Neural cell (in vitro differentiated cells): ENCODE data around the gene PRR5L. TPM values are rescaled to one million over a fixed set of nuclear protein-coding genes. Genes with fewer than 3 reads are reported as not detected.

Experiments used
- H2AFZ ChIP-seq: fragments of 200-600, 300-800 bp; sonication (generic), shearing (Covaris generic); 2 replicates; pipeline ENCODE4 v1.6.0; 2014; ENCODE audit warnings: low read depth, mild to moderate bottlenecking, antibody characterized with exemption, low read length, moderate library complexity
- H3F3A ChIP-seq: fragments of 200-600 bp; shearing (Covaris generic); 2 replicates; pipeline ENCODE4 v1.6.1; 2016; ENCODE audit warnings: mild to moderate bottlenecking, moderate library complexity, mixed read lengths, antibody characterized with exemption, low read length; ENCODE audit not compliant: insufficient read depth, poor library complexity, severe bottlenecking
- H3K27ac ChIP-seq: fragments of 200-600, 300-800 bp; sonication (generic), shearing (Covaris generic); 2 replicates; pipeline ENCODE4 v1.5.1; 2014; ENCODE audit warnings: mild to moderate bottlenecking, low read length, moderate library complexity
- H3K27me3 ChIP-seq: fragments of 300-800, 200-600 bp; sonication (generic), shearing (Covaris generic); 2 replicates; pipeline ENCODE4 v1.6.0; 2014; ENCODE audit warnings: mild to moderate bottlenecking, low read depth, low read length, moderate library complexity; ENCODE audit not compliant: insufficient read depth
- H3K36me3 ChIP-seq: fragments of 300-800, 200-600 bp; sonication (generic), shearing (Covaris generic); 2 replicates; pipeline ENCODE4 v1.5.1; 2014; ENCODE audit warnings: mild to moderate bottlenecking, antibody characterized with exemption, low read length, moderate library complexity; ENCODE audit not compliant: insufficient read depth
- H3K4me2 ChIP-seq: fragments of 300-800, 200-600 bp; sonication (generic), shearing (Covaris generic); 2 replicates; pipeline ENCODE4 v1.6.0; 2014; ENCODE audit warnings: mild to moderate bottlenecking, low read length
- H3K4me3 ChIP-seq: fragments of 300-800, 200-600 bp; sonication (generic), shearing (Covaris generic); 2 replicates; pipeline ENCODE4 v1.5.1; 2014; ENCODE audit warnings: mild to moderate bottlenecking, low read length, moderate library complexity
- H3K79me2 ChIP-seq: fragments of 200-600 bp; shearing (Covaris generic); replicated peaks from 2 replicates; pipeline ENCODE4 v1.6.0; 2014; ENCODE audit warnings: mild to moderate bottlenecking, low read length, moderate library complexity; ENCODE audit not compliant: insufficient read depth
- H3K9ac ChIP-seq: fragments of 300-800, 200-600 bp; sonication (generic), shearing (Covaris generic); 2 replicates; pipeline ENCODE4 v1.6.1; 2016; ENCODE audit warnings: mild to moderate bottlenecking, low read length, mixed read lengths
- H3K9me2 ChIP-seq: fragments of 200-600 bp; shearing (Covaris generic); 2 replicates; pipeline ENCODE4 v1.6.1; 2016; ENCODE audit warnings: mild to moderate bottlenecking, low read length, mixed read lengths; ENCODE audit not compliant: insufficient read depth
- H3K9me3 ChIP-seq: fragments of 200-600, 300-800 bp; sonication (generic), shearing (Covaris generic); 2 replicates; pipeline ENCODE4 v1.6.1; 2016; ENCODE audit warnings: mild to moderate bottlenecking, mixed run types, low read length, moderate library complexity, mixed read lengths
- H4K20me1 ChIP-seq: fragments of 200-600 bp; shearing (Covaris generic); 2 replicates; pipeline ENCODE4 v1.6.1; 2016; ENCODE audit warnings: mild to moderate bottlenecking, mixed run types; ENCODE audit not compliant: insufficient read depth
- CTCF ChIP-seq: fragments of 450-650 bp; IDR thresholded peaks from 2 replicates; pipeline ENCODE4 v1.5.1; 2014; ENCODE audit warnings: antibody characterized with exemption, mild to moderate bottlenecking, moderate library complexity; ENCODE audit not compliant: poor library complexity, severe bottlenecking
- EP300 ChIP-seq: fragments of 450-650 bp; conservative IDR thresholded peaks from 2 replicates; pipeline ENCODE4 v1.6.1; 2014; ENCODE audit warnings: antibody characterized with exemption, mild to moderate bottlenecking, moderate library complexity; ENCODE audit not compliant: poor library complexity, severe bottlenecking
- EZH2 ChIP-seq: fragments of 200-600, 300-800 bp; shearing (Covaris generic), sonication (generic); IDR thresholded peaks from 2 replicates; pipeline ENCODE4 v1.6.1; 2014; ENCODE audit warnings: antibody characterized with exemption, low read length, borderline replicate concordance, mild to moderate bottlenecking; ENCODE audit not compliant: insufficient read depth, poor library complexity, severe bottlenecking
- MXI1 ChIP-seq: fragments of 450-650 bp; conservative IDR thresholded peaks from 2 replicates; pipeline ENCODE4 v1.6.1; 2014; ENCODE audit warnings: antibody characterized with exemption, mild to moderate bottlenecking; ENCODE audit not compliant: poor library complexity, severe bottlenecking
- POLR2AphosphoS5 ChIP-seq: IDR thresholded peaks from 2 replicates; pipeline ENCODE4 v1.6.1; 2012
- RAD21 ChIP-seq: fragments of 450-650 bp; conservative IDR thresholded peaks from 2 replicates; pipeline ENCODE4 v1.6.1; 2014; ENCODE audit warnings: antibody characterized with exemption, mild to moderate bottlenecking, moderate library complexity
- REST ChIP-seq: IDR thresholded peaks from 2 replicates; pipeline ENCODE4 v1.6.1; 2012; ENCODE audit warnings: borderline replicate concordance
- SMC3 ChIP-seq: fragments of 450-650 bp; conservative IDR thresholded peaks from 2 replicates; pipeline ENCODE4 v1.6.1; 2014; ENCODE audit warnings: antibody characterized with exemption, mild to moderate bottlenecking, moderate library complexity; ENCODE audit not compliant: poor library complexity
- TAF1 ChIP-seq: IDR thresholded peaks from 2 replicates; pipeline ENCODE4 v1.6.1; 2012; ENCODE audit warnings: low read depth
- polyA plus RNA-seq: library from polyadenylated mRNA; depleted of rRNA; stranded (reverse); fragments of >200 nt; gene quantifications from 2 replicates; pipeline ENCODE4 v1.2.3, GENCODE V29; 2014

Gene PRR5L
- polyA plus RNA-seq, 1 donor from 2014 or later, result 0.22 TPM

- H3K9me3 ChIP-seq, result no peaks in the 10 kb centered on the region
- TF ChIP-seq TAF1, result no peak
- TF ChIP-seq MXI1, result no peak
- TF ChIP-seq RAD21, result no peak
- no peak for TF ChIP-seq REST
- no peak for TF ChIP-seq EP300
- no peak for TF ChIP-seq SMC3
- TF ChIP-seq POLR2AphosphoS5, result no peak
- TF ChIP-seq CTCF, result no peak
- TF ChIP-seq EZH2, result no peak
- H3K27me3 ChIP-seq, result no peaks in the 10 kb centered on the region
- H3K79me2 ChIP-seq, result no peaks in the 10 kb centered on the region
- H3K9ac ChIP-seq, result no peak overlapping the region
- H3K36me3 ChIP-seq, result no peaks in the 10 kb centered on the region
- no peak overlapping the region for H3K4me2 ChIP-seq
- no peaks in the 10 kb centered on the region for H3F3A ChIP-seq
- H3K27ac ChIP-seq, result no peak overlapping the region
- no peaks in the 10 kb centered on the region for H3K9me2 ChIP-seq
- H3K4me3 ChIP-seq, result no peak overlapping the region
- H4K20me1 ChIP-seq, result no peaks in the 10 kb centered on the region
- no peak overlapping the region for H2AFZ ChIP-seq
These were observed 90.3 kb downstream of the PRR5L start for GRCh38 chr11:36386411-36386810.

GRCh38 chr11:36388071-36388470 lies 92.0 kb downstream of the PRR5L start:
- H3K9me3 ChIP-seq, result no peaks in the 10 kb centered on the region
- no peaks in the 10 kb centered on the region for H3F3A ChIP-seq
- H3K36me3 ChIP-seq, result no peaks in the 10 kb centered on the region
- H4K20me1 ChIP-seq, result no peaks in the 10 kb centered on the region
- H3K79me2 ChIP-seq, result no peaks in the 10 kb centered on the region
- TF ChIP-seq POLR2AphosphoS5, result no peak
- TF ChIP-seq REST, result no peak
- no peak for TF ChIP-seq EZH2
- TF ChIP-seq EP300, result no peak
- no peak for TF ChIP-seq TAF1
- TF ChIP-seq SMC3, result no peak
- no peak for TF ChIP-seq MXI1
- TF ChIP-seq CTCF, result no peak
- TF ChIP-seq RAD21, result no peak
- H3K9me2 ChIP-seq, result no peaks in the 10 kb centered on the region
- H3K4me2 ChIP-seq, result no peak overlapping the region
- no peak overlapping the region for H2AFZ ChIP-seq
- no peaks in the 10 kb centered on the region for H3K27me3 ChIP-seq
- H3K27ac ChIP-seq, result no peak overlapping the region
- H3K4me3 ChIP-seq, result no peak overlapping the region
- H3K9ac ChIP-seq, result no peak overlapping the region
